Epithelial cell of esophagus (primary cell): Measurements from ENCODE around the gene ACAP3.

Experiments used
- DNase-seq: peaks from one replicate; pipeline ENCODE4 v3.0.0; 2010; ENCODE audit warnings: low read depth
- H3K4me3 ChIP-seq: 2 replicates; pipeline ENCODE4 v1.5.1; 2011; ENCODE audit warnings: mild to moderate bottlenecking, low read length, control low read depth
- TF ChIP-seq, protein P1 (sequence below): IDR thresholded peaks from 2 replicates; pipeline ENCODE4 v1.5.1; 2011; ENCODE audit warnings: low read depth, mild to moderate bottlenecking, low read length, control low read depth, inconsistent platforms; ENCODE audit not compliant: insufficient read depth; ENCODE audit errors: missing control alignments

The ACAP3 gene

GRCh38 chr1:1307923-1308755 lies at the start of gene ACAP3, which contains the start of gene PUSL1:
ACAP3 (minus strand) TSS chr1:1307930; CDS start chr1:1307815, 115 bp downstream.
PUSL1 (plus strand) TSS chr1:1308597; CDS start chr1:1308644, 47 bp downstream.
- peak; percentile 95 for DNase-seq

GRCh38 chr1:1356796-1357401 lies 49.2 kb upstream of the ACAP3 start:
- no peak for DNase-seq
- TF ChIP-seq, protein P1, sequence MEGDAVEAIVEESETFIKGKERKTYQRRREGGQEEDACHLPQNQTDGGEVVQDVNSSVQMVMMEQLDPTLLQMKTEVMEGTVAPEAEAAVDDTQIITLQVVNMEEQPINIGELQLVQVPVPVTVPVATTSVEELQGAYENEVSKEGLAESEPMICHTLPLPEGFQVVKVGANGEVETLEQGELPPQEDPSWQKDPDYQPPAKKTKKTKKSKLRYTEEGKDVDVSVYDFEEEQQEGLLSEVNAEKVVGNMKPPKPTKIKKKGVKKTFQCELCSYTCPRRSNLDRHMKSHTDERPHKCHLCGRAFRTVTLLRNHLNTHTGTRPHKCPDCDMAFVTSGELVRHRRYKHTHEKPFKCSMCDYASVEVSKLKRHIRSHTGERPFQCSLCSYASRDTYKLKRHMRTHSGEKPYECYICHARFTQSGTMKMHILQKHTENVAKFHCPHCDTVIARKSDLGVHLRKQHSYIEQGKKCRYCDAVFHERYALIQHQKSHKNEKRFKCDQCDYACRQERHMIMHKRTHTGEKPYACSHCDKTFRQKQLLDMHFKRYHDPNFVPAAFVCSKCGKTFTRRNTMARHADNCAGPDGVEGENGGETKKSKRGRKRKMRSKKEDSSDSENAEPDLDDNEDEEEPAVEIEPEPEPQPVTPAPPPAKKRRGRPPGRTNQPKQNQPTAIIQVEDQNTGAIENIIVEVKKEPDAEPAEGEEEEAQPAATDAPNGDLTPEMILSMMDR = no peak
- H3K4me3 ChIP-seq = no peak overlapping the region

More at GRCh38 chr1:1307923-1308755, at the start of gene ACAP3, which contains the start of gene PUSL1:
- H3K4me3 ChIP-seq = peak within 1 kb of the TSS; percentile 78
- TF ChIP-seq, protein P1 = no peak

- no peak overlapping the region for H3K4me3 ChIP-seq
- TF ChIP-seq, protein P1 = no peak
Measured at GRCh38 chr1:1356166-1356795, 48.6 kb upstream of the ACAP3 start.

GRCh38 chr1:1355416-1355815 lies 47.7 kb upstream of the ACAP3 start:
- no peak overlapping the region for H3K4me3 ChIP-seq
- DNase-seq = peak; percentile 41
- TF ChIP-seq, protein P1 = no peak

More at GRCh38 chr1:1356166-1356795, 48.6 kb upstream of the ACAP3 start:
- DNase-seq = no peak

GRCh38 chr1:1354271-1355247 lies 46.8 kb upstream of the ACAP3 start:
- no peak overlapping the region for H3K4me3 ChIP-seq
- TF ChIP-seq, protein P1 = no peak
- no peak for DNase-seq
